Nephron (organoid): ENCODE data around the gene PRKAR1B.

Experiments used
- H3K27ac Mint-ChIP-seq, 3 experiments: 2 replicates each; pipeline ENCODE4 v1.8.0; 2020; ENCODE audit warnings: mixed read lengths in 3 of 3, mild to moderate bottlenecking in 2 of 3, moderate library complexity in 1 of 3
- H3K27me3 Mint-ChIP-seq: 2 replicates; pipeline ENCODE4 v1.8.0; 2021; ENCODE audit warnings: low read depth, mild to moderate bottlenecking, moderate library complexity, mixed read lengths
- H3K36me3 Mint-ChIP-seq: 2 replicates; pipeline ENCODE4 v1.8.0; 2020; ENCODE audit warnings: low read depth, mixed read lengths
- H3K4me1 Mint-ChIP-seq: 2 replicates; pipeline ENCODE4 v1.8.0; 2020; ENCODE audit warnings: mixed read lengths
- H3K4me3 Mint-ChIP-seq, 3 experiments: 2 replicates each; pipeline ENCODE4 v1.8.0; 2020; ENCODE audit warnings: mild to moderate bottlenecking in 3 of 3, mixed read lengths in 3 of 3, moderate library complexity in 2 of 3
- H3K9me3 Mint-ChIP-seq: 2 replicates; pipeline ENCODE4 v1.8.0; 2020; ENCODE audit warnings: mixed read lengths
- TF ChIP-seq, protein P1 (sequence below), 3 experiments: fragments of 200-600 bp; sonication (generic); IDR thresholded peaks; one replicate each; pipeline ENCODE4 v1.5.0; 2021; ENCODE audit warnings: antibody characterized with exemption in 3 of 3; ENCODE audit not compliant: unreplicated experiment in 3 of 3

Gene PRKAR1B

DNA sequence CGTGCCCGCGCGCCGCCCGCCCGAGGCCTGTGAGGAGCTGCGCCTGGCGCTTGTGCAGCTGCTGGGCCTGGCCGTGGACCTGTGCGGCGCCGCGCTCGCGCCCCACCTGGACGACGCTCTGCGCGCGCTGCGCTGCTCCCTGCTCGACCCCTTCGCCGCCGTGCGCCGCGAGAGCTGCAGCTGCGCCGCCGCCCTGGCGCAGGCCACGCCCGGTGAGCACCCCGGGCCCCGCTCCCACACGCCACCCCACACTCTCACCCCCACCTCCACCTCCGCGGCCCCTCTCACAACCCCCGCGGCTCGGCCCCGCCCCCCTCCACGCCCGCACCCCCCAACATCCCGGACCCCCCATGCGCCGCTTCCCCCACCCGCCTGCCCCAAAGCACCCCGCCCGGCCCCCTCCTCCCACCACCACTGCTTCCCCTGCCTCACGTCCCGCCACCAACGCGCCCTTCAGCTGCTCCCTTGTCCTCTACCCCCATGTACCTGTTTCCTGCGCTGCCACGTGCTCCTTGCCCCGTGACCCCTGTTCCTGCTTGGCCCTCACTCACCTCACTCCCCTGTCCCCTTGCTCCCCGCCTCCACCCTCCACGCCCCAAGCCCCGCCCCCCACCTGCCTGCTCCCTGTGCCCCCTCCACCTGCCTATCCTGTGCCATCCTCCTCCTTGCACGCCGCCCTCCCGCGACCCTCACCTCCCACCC lies at the start of gene PRKAR1B:
TSS of gene PRKAR1B (minus strand) at position 178 of the 702 bp plus-strand sequence. CDS start 15,776 bp downstream, outside the sequence.
- peaks cover 30% of the 10 kb centered on the region for H3K4me1 Mint-ChIP-seq
- peak within 1 kb of the TSS; percentile 90 to 93 (median 92) for H3K4me3 Mint-ChIP-seq

DNA sequence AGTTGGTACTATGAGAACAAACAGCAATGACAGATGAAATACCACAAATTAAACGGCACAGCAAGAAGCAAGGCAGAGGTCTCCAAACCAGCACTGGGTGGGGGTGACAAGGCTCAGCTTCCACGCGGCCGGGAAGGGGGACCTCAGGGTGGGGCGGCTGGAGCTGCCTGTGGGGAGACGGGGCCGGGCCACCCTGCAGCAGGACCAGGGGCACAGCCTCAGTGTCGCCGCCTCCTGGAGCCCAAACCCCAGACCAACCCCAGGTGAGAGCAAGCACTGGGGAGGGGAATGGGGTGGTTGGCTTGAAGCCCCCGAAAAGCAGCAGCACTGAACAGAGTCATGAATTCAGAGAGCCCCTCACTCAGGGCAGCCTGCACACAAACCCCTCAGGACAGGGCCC lies 49.3 kb upstream of the PRKAR1B start:
- peaks cover 23% of the 10 kb centered on the region for H3K4me1 Mint-ChIP-seq

More for the DNA sequence above, at the start of gene PRKAR1B:
- Mint-ChIP-seq H3K27me3 (no peaks in the 10 kb centered on the region), H3K36me3 (peaks cover 55% of the 10 kb centered on the region), H3K9me3 (peaks cover 31% of the 10 kb centered on the region), H3K27ac (peak within 1 kb of the TSS; percentile 39 to 73 (median 63))
- TF ChIP-seq, protein P1, sequence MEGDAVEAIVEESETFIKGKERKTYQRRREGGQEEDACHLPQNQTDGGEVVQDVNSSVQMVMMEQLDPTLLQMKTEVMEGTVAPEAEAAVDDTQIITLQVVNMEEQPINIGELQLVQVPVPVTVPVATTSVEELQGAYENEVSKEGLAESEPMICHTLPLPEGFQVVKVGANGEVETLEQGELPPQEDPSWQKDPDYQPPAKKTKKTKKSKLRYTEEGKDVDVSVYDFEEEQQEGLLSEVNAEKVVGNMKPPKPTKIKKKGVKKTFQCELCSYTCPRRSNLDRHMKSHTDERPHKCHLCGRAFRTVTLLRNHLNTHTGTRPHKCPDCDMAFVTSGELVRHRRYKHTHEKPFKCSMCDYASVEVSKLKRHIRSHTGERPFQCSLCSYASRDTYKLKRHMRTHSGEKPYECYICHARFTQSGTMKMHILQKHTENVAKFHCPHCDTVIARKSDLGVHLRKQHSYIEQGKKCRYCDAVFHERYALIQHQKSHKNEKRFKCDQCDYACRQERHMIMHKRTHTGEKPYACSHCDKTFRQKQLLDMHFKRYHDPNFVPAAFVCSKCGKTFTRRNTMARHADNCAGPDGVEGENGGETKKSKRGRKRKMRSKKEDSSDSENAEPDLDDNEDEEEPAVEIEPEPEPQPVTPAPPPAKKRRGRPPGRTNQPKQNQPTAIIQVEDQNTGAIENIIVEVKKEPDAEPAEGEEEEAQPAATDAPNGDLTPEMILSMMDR (IDR thresholded peaks at IDR 0.05; ENCODE audit: unreplicated experiment in 3 of 3) = no peak

DNA sequence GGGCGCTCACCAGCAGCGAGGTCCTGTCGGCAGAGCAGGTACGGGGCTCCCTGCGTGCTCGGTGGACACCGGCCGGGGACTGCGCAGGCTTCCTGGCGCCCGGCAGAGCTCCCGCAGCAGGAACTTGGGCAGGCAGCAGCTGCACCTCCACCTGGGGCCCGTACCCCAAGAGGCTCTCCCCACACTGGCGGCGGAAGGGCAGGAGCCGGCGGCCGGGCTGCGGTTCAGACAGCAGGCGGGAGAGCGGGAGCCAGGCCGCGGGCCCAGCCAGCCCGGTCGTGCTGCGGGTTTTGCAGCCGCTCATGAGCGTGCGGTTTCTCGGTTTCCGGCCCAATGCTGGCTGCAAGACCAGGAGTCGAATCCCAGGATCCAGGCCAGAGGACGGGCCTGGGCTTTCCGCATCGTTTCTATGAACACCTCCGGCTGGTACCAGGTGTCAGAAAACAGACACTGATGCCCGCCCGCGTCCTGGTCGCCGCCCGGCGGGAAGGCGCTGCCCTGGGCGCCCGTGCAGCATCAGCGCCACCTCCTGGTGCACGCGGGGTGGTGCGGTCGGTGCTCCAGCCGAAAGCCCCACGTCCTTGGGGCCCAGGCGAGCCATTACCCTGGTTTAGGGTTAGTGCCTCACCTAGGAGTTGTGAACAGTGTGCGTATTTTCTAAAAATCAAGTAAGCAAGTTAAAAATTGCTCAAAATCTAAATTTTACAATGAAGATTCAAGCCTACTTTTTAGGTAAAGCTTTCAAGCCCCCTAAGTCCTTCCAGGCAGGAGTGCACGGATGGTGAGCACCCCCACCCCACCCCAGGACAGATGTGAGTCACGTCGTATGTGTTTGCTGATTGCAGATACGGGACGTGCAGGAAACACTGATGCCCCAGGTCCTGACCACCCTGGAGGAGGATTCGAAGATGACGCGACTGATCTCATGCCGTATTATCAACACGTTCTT lies 47.4 kb upstream of the PRKAR1B start:
- no peak overlapping the region for H3K27ac Mint-ChIP-seq
- TF ChIP-seq, protein P1 (IDR thresholded peaks at IDR 0.05; ENCODE audit: unreplicated experiment in 3 of 3) = peak; percentile 95 to 98 (median 98)
- peaks cover 28% of the 10 kb centered on the region for H3K36me3 Mint-ChIP-seq
- H3K9me3 Mint-ChIP-seq = no peaks in the 10 kb centered on the region
- H3K4me3 Mint-ChIP-seq = no peak overlapping the region
- peaks cover 5% of the 10 kb centered on the region for H3K27me3 Mint-ChIP-seq
- H3K4me1 Mint-ChIP-seq = peaks cover 27% of the 10 kb centered on the region

More for the DNA sequence above, 49.3 kb upstream of the PRKAR1B start:
- Mint-ChIP-seq H3K36me3 (peaks cover 44% of the 10 kb centered on the region), H3K4me3 (no peak overlapping the region), H3K27ac (no peak overlapping the region), H3K27me3 (no peaks in the 10 kb centered on the region), H3K9me3 (no peaks in the 10 kb centered on the region)
- TF ChIP-seq, protein P1 (IDR thresholded peaks at IDR 0.05; ENCODE audit: unreplicated experiment in 3 of 3) = no peak

DNA sequence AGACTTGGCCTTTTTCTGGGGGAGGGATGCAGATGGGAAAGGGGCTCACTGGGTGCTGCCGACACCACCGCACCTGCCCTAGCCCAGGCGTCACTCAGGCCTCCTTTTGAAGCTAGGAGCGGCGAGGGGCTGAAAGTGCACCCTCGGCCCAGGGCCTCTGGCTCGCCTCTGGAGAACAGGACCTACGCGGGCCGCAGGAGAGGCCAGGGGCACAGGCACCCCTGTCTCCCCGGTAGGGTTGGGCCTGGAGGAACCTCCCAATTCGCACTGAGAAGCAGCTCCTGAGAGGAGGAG lies 46.5 kb upstream of the PRKAR1B start:
- TF ChIP-seq, protein P1 (IDR thresholded peaks at IDR 0.05; ENCODE audit: unreplicated experiment in 3 of 3) = no peak
- no peak overlapping the region for H3K27ac Mint-ChIP-seq
- peaks cover 31% of the 10 kb centered on the region for H3K4me1 Mint-ChIP-seq
- peaks cover 28% of the 10 kb centered on the region for H3K36me3 Mint-ChIP-seq
- no peak overlapping the region for H3K4me3 Mint-ChIP-seq
- H3K27me3 Mint-ChIP-seq = peaks cover 5% of the 10 kb centered on the region
- H3K9me3 Mint-ChIP-seq = no peaks in the 10 kb centered on the region

DNA sequence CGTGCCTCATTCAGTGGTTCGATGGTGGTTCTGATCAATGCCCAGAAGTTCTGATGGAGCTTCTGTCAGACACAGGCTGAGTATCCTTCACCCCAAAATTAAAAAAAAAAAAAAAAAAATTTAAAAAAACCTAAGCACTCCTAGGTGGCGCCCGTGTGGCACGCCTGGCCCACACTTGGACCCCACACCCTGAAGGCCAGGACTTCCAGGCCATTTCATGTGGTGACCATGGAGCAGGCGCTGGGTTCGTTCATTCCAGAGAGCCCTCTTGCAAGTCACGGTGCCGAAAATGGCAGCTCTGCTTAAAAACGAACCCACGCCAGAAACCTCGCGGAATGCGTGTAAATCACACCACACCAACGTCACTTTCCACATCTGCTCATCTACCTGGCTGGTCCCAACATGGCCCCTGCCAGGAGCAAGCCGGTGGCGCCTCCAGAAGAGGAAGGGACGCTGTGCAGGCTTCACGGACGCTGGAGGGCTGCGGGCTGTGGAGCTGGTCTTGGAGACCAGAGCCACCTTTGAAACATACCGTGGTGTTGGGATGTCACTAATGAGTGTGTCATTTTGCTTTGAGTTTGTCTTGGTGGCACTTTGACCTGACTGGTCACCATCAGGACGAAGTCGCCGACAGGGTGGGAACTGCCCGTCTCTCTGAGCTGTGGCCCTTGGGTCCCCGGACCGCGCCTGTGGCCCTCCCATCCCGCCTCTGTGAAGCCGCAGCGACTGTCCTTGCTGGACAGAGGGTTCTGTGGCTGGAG lies 46.0 kb upstream of the PRKAR1B start:
- TF ChIP-seq, protein P1 (IDR thresholded peaks at IDR 0.05; ENCODE audit: unreplicated experiment in 3 of 3) = no peak
- Mint-ChIP-seq H3K4me1 (peaks cover 34% of the 10 kb centered on the region), H3K36me3 (peaks cover 31% of the 10 kb centered on the region), H3K27ac (no peak overlapping the region), H3K9me3 (no peaks in the 10 kb centered on the region), H3K27me3 (peaks cover 5% of the 10 kb centered on the region), H3K4me3 (no peak overlapping the region)
